NCI-H2081 treated with DMSO at 0.1 percent for 48 hours (cell line): ENCODE measurements around the gene RAPH1.
"Not testable (repeated sequence)": the region's sequence is repeated elsewhere in the genome, so short reads cannot be mapped to it uniquely, and the experiment has no call there.

Experiments used
- DNase-seq: peaks from one replicate; lab custom pipeline; 2025; lab: John Stamatoyannopoulos, UW

RAPH1 gene

GRCh38 chr2:203431391-203432185 is 103.5 kb downstream of the RAPH1 start:
- DNase-seq = no peak

GRCh38 chr2:203429643-203430042 is 105.5 kb downstream of the RAPH1 start:
- not testable (repeated sequence) for DNase-seq

DNA sequence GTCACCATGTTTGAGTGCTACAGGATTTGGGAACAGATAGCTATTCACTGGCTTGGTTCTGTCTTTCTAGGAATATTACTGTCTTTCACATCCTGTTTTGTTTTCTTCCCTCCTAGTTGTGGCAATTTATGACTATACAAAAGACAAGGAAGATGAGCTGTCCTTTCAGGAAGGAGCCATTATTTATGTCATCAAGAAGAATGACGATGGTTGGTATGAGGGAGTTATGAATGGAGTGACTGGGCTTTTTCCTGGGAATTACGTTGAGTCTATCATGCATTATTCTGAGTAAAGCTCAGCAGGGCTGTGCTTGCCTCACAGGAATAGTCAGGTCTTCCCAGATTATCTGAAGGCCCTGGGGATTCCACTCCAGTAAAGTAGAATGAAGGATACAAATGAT is 108.0 kb downstream of the RAPH1 start:
- DNase-seq = no peak

DNA sequence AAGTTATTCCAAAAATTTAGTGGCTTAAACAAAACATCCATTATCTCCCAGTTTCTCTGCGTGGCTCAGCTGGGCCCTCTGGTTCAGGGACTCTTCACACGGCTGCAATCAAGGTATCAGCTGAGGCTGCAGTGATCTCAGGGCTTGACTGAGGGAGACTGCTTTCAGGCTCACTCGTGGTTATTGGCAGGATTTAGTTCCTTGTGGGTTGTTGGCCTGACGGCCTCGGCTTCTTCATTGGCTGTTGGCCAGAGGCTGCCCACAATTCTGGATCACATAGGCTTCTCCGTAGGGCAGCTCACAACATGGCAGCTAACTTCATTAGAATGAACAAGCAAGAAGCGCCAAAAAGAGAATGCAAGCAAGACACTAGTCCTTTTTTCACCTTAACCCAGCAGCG is 116.8 kb downstream of the RAPH1 start:
- DNase-seq = no peak

DNA sequence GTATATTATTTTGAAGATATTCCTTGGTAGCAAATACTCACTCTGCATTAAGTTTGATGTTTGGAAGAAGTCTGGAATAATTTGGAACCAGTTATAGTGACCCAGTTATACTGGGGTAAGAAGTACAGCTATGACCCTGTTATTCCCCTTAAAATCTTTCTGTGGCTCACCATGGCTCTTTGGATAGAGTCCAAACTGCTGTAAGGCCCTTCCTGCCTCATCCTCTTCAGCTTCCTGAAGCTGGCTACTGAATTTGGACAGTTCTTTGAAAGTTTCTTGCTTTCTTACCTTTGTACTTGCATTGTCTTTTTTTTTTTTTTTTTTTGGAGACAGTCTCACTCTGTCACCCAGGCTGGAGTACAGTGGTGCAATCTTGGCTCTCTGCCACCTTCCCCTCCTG is 121.3 kb downstream of the RAPH1 start:
- no peak for DNase-seq

DNA sequence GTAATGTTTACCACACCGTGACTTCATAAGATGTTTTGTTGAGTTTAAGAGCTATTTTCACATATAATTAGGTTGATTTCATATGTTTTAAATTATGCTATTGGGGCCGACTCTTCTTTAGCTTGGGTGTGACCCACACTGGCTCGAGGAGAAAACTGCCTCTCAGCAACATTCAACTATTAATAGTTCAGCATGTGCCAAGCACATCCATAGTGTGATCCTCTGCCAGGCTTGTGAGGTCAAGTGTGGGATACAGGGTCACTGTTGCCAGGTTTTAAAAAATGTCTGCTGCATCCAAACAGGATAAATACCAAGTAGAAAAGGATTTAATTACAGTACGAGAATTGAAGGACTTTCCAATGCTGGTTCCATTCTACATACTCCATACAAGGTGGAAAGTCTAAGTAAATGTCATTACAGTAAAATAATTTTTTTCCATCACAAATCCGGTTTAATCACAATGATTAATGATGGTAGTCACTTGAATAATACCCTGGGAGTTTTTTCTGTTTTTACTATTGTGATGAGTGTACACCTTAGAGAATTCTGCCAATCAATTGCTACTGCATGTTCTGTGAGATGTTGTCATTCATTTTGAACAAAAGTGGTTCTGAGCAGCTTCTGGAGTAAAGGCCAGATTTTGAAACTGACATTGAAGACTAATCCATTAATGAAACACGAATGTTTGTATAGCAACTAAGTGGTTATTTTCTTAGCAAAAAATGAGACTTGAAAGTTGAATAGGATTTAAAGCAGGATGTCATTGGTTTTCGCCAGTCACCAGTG is 122.4 kb downstream of the RAPH1 start:
- DNase-seq = no peak

DNA sequence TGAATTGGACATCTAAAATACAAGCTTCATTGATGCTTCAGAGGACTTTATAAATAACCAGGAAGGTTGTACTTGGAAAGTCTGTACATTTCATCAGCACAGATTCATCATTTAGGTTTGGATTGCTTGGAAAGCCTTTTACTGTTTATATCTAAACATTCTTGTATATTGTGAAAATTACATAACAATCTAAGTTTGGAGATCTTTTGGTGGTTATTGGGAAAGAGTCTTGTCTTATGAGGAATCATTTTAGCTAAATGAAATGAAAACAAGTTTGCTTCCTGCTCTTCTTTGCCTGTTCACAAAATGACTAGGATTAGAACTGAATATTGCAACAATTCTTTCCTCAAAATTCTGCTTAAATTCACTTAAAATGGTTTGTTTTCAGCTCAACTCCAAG is 127.6 kb downstream of the RAPH1 start:
- no peak for DNase-seq

GRCh38 chr2:203404996-203405395 is 130.1 kb downstream of the RAPH1 start:
- DNase-seq = no peak

DNA sequence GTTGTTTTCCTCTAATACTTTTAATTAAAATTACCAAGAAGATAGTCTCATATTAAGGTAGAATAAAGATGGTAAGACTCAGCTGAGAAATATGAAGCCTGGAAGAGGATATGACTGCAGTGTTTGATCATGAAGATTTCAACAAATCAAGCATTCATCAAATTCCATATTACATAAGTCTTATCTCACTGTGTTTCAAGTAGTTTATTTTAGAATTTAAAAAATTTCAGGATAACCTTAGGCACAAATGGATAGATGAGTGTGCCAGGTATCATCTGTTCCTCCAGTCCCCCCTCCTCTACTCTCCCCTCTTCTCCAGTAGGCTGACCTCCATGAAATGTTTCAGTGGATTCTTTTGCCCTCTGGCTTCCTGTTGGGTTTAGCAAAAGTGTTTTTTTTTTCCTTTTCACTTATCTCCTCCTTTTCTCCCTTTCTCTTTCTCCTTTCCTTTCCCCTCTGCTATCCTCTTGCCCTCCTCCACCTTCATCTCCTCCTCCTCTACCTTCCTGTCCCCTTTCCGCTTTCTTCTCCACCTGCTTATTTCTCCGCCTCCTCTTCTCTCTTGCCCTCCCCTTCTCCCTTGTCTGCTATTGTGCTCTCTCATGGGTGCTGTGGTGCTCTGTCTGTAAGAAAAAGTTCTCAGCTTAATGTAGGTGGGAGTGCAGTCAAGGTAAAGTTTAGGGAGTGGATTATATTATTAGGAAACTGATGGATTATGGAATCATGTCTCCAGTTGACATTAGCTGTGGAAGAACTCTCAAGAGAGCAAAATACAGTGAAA is 134.1 kb downstream of the RAPH1 start:
- no peak for DNase-seq

- no peak for DNase-seq
These were observed 136.1 kb downstream of the RAPH1 start for GRCh38 chr2:203399031-203399430.

DNA sequence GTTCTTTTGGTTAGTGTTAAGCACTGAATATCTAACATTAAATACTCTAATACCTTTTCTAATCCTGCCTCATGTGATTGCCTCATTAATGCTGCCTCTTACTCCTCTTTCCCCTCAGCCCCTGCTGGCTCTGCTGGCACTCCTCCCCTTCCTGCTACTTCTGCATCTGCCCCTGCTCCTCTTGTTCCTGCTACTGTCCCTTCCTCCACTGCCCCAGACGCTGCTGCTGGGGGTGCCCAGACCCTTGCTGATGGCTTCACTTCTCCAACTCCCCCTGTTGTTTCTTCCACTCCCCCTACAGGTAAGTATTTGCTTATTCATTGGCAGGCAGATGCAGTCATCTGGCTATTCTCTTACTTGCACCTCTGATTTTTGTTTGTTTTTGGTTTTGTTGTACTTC is 138.4 kb downstream of the RAPH1 start:
- no peak for DNase-seq

- no peak for DNase-seq
These were observed 139.2 kb downstream of the RAPH1 start for GRCh38 chr2:203395858-203396257.

DNA sequence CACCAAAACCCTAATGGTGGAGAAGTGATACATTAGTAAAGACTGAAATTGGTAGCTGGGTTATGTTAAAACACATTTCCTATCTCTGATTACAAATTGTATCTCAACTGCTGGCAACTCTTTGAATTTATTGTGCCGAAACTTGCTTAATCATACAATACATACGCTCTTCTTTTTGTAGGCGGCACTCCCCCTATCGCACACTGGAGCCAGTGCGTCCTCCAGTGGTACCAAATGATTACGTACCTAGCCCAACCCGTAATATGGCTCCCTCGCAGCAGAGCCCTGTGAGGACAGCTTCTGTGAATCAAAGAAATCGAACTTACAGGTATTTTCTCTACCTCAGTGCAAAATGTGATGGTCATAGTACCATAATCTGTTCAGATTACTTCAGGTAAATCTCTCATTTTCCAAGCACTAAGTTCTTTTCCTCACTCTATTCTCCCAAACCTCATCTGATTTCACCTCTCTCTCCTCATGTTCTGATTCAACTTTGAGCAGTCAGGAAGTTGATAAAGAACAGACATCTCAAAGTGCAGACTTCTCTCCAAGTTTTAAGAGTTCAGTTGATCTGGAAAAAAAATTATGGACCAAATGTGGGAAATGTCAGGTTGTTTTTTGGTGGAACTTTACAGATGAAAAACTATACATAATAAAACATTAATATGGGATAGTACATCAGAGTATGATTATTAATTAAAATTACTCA is 140.4 kb downstream of the RAPH1 start:
- DNase-seq = no peak

GRCh38 chr2:203388153-203388552 is 146.9 kb downstream of the RAPH1 start:
- DNase-seq = not testable (repeated sequence)

- no peak for DNase-seq
These were observed 152.1 kb downstream of the RAPH1 start for GRCh38 chr2:203383038-203383437.

GRCh38 chr2:203379156-203379555 is 155.9 kb downstream of the RAPH1 start:
- no peak for DNase-seq

GRCh38 chr2:203376173-203376572 is 158.9 kb downstream of the RAPH1 start:
- DNase-seq = no peak

- not testable (repeated sequence) for DNase-seq
These were observed 162.4 kb downstream of the RAPH1 start for GRCh38 chr2:203372706-203373105.

DNA sequence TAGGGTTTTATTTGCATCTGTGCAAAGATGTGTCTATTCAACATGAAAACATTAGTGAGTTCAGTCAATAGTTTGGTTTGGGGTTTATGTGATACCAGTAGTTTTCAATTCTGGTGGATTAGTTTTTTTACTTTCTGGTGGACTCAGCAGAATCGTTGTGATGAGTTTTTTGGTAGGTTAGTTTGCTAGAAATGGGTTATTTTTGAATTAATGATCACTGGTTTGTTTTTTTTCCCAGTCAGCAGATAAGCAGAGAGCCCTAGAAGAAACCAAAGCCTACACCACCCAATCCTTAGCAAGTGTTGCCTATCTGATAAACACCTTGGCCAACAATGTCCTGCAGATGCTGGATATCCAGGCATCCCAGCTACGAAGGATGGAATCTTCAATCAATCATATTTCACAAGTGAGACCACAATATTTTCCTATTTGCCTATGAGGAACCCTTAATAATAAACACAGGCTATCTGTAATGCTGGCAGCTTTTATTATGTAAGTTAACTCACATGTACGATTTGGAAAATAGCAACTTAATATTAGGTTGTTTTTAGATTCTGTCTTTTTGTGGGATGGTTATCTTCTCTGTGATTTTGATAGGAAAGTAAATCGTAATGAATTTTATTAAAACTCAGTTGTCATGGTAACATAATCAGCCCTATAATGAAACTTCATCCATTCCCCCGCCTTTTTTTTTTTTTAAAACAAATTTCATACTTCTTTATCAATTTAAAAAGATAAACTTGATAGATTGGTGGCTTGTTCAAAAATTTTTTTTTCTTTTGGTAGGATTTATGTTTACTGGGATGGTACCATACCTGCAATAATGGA is 168.2 kb downstream of the RAPH1 start:
- no peak for DNase-seq

DNA sequence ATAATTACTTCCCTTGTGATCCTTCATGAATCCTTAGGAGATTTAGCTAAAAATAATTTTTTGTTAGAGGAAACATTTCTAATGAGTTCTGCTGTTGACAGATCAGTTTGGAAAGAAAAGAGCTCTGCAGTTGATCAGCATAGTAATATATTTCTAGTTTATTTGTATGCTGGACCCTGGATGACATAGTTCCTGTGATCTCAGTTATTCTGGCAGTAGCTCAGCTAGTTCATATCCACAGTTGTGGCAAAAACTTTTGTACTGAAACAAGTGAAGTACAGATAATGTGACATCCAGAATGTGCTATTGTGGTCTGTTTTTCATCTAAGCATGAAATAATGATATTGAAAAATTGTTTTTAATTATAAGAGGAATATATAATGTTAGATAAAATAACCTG is 173.2 kb downstream of the RAPH1 start:
- no peak for DNase-seq

- no peak for DNase-seq
These were observed 173.6 kb downstream of the RAPH1 start for GRCh38 chr2:203361495-203361894.
